A549 (cell line): ENCODE data around the gene ZNF474. TPM values are rescaled to one million over a fixed set of nuclear protein-coding genes. Genes with fewer than 3 reads are reported as not detected.
A peak's percentile ranks its signal among the peaks of the same experiment; 100 is the strongest.

Experiments used
- ATAC-seq, 2 experiments: fragments of 200-7000 bp in 1 of 2; fragments of >200 bp in 1 of 2; cut with Nextera tagmentation in 1 of 2; cut with Tn5 transposase in 1 of 2; 3 replicates each; pipeline versions ENCODE4 v1.8.0 to v1.9.1; 2018 to 2020; ENCODE audit warnings: mild to moderate bottlenecking in 1 of 2, moderate library complexity in 1 of 2
- CTCF ChIA-PET: fragments of 300-600 bp; sonication (Branson Sonifier 250); formaldehyde crosslinking; extraction: SDS; loops from one replicate; lab custom pipeline; 2021; ENCODE audit warnings: antibody characterized with exemption, inconsistent platforms; lab: Yijun Ruan, JAX
- POLR2A ChIA-PET: fragments of 350-600 bp; formaldehyde crosslinking; extraction: SDS; loops from one replicate; lab custom pipeline; 2021; ENCODE audit warnings: antibody characterized with exemption, inconsistent platforms; lab: Yijun Ruan, JAX
- DNase-seq, 2 experiments: peaks; one replicate each; pipeline versions ENCODE4 v3.0.0 to v3.0.0-alpha.2; 2011 to 2016; ENCODE audit warnings: low read depth in 1 of 2, low spot score in 1 of 2
- FAIRE-seq: peaks from 2 replicates; lab custom pipeline; 2011; peaks lifted over from hg19 to GRCh38; lab: Jason Lieb, UNC
- H3K27ac ChIP-seq, 2 experiments: fragments of >200 bp; sonication (Bioruptor Twin); formaldehyde crosslinking; 3 replicates each; pipeline ENCODE4 v1.5.1; 2016 to 2017
- H3K4me1 ChIP-seq: fragments of >200 bp; sonication (Bioruptor Twin); formaldehyde crosslinking; 3 replicates; pipeline ENCODE4 v1.6.1; 2016
- H3K4me2 ChIP-seq: fragments of >200 bp; sonication (Bioruptor Twin); formaldehyde crosslinking; 3 replicates; pipeline ENCODE4 v1.6.1; 2016
- H3K4me3 ChIP-seq: fragments of >200 bp; sonication (Bioruptor Twin); formaldehyde crosslinking; 3 replicates; pipeline ENCODE4 v1.5.1; 2016
- H3K9me3 ChIP-seq: fragments of >200 bp; sonication (Bioruptor Twin); formaldehyde crosslinking; 3 replicates; pipeline ENCODE4 v1.6.1; 2016
- BHLHE40 ChIP-seq: IDR thresholded peaks from 2 replicates; pipeline ENCODE4 v1.6.1; 2012; ENCODE audit warnings: low read depth, low read length, inconsistent platforms
- CBX2 ChIP-seq: fragments of 200-600 bp; sonication (generic); IDR thresholded peaks from 2 replicates; pipeline ENCODE4 v1.6.1; 2016; ENCODE audit warnings: low read depth, mild to moderate bottlenecking, borderline replicate concordance
- CEBPB ChIP-seq, 2 experiments: fragments of >200 bp in 1 of 2; sonication (Bioruptor Twin) in 1 of 2; formaldehyde crosslinking in 1 of 2; IDR thresholded peaks; 2 replicates each; pipeline ENCODE4 v1.6.1; 2012 to 2016
- CHD2 ChIP-seq: fragments of 150-350 bp; IDR thresholded peaks from 2 replicates; pipeline ENCODE4 v1.6.1; 2014; ENCODE audit warnings: low read length; ENCODE audit not compliant: partially characterized antibody
- EP300 ChIP-seq, 2 experiments: fragments of >200 bp; sonication (Bioruptor Twin); formaldehyde crosslinking; IDR thresholded peaks; 2 replicates in 1 of 2; 3 replicates in 1 of 2; pipeline ENCODE4 v1.6.1; 2016 to 2017
- FOSL2 ChIP-seq, 2 experiments: fragments of 450-650 bp in 1 of 2; fragments of >200 bp in 1 of 2; sonication (Bioruptor Twin) in 1 of 2; formaldehyde crosslinking; IDR thresholded peaks; 2 replicates each; pipeline versions ENCODE4 v1.5.0 to v1.6.1; 2016 to 2020; ENCODE audit warnings: mild to moderate bottlenecking in 1 of 2, moderate library complexity in 1 of 2
- FOXS1 ChIP-seq: fragments of 250-450 bp; sonication (Bioruptor Pico); IDR thresholded peaks from 2 replicates; pipeline ENCODE4 v1.5.0; 2020; ENCODE audit warnings: mild to moderate bottlenecking, moderate library complexity
- GATA3 ChIP-seq: IDR thresholded peaks from 2 replicates; pipeline ENCODE4 v1.6.1; 2012; ENCODE audit warnings: borderline replicate concordance
- HOXA7 ChIP-seq: fragments of 250-450 bp; sonication (Bioruptor Pico); IDR thresholded peaks from 2 replicates; pipeline ENCODE4 v1.5.0; 2020; ENCODE audit warnings: mild to moderate bottlenecking, moderate library complexity
- HOXB5 ChIP-seq: fragments of 250-450 bp; sonication (Bioruptor Pico); IDR thresholded peaks from 2 replicates; pipeline ENCODE4 v1.5.0; 2020; ENCODE audit warnings: mild to moderate bottlenecking, moderate library complexity
- JUN ChIP-seq, 2 experiments: fragments of >200 bp; sonication (Bioruptor Twin); formaldehyde crosslinking; IDR thresholded peaks; 2 replicates in 1 of 2; 3 replicates in 1 of 2; pipeline ENCODE4 v1.6.1; 2016 to 2017
- JUNB ChIP-seq: fragments of >200 bp; sonication (Bioruptor Twin); formaldehyde crosslinking; IDR thresholded peaks from 2 replicates; pipeline ENCODE4 v1.6.1; 2016
- KDM5A ChIP-seq: fragments of 200-600 bp; sonication (generic); IDR thresholded peaks from 2 replicates; pipeline ENCODE4 v1.6.1; 2016; ENCODE audit warnings: antibody characterized with exemption, mild to moderate bottlenecking
- NPAS2 ChIP-seq: fragments of 250-450 bp; sonication (Bioruptor Pico); IDR thresholded peaks from 2 replicates; pipeline ENCODE4 v1.8.0; 2022; ENCODE audit warnings: mild to moderate bottlenecking, moderate library complexity, borderline replicate concordance
- POLR2AphosphoS2 ChIP-seq: conservative IDR thresholded peaks from 2 replicates; pipeline ENCODE4 v1.6.1; 2012; ENCODE audit warnings: low read length, improper control_type of control experiment, inconsistent platforms
- TFCP2L1 ChIP-seq: fragments of 250-450 bp; sonication (Bioruptor Pico); IDR thresholded peaks from 2 replicates; pipeline ENCODE4 v1.5.0; 2021; ENCODE audit warnings: mild to moderate bottlenecking
- ZC3H11A ChIP-seq: fragments of 450-650 bp; IDR thresholded peaks from 2 replicates; pipeline ENCODE4 v1.6.1; 2014; ENCODE audit warnings: antibody characterized with exemption, mild to moderate bottlenecking
- WGBS: methylation state at CpG from one replicate; pipeline ENCODE4 v1.1.6; 2017; ENCODE audit errors: missing lambda C conversion rate; 5-methylcytosine and 5-hydroxymethylcytosine counted together
- polyA plus RNA-seq, 4 experiments: library from polyadenylated mRNA; depleted of rRNA in 3 of 4; stranded (reverse); fragments of >200 nt; fragmentation: RNase III in 1 of 4; extraction: RNeasy Plus Mini Kit Qiagen cat#74134 plus additional on column Dnase treatment in 1 of 4; gene quantifications; 2 replicates in 3 of 4; 3 replicates in 1 of 4; pipeline ENCODE4 v1.2.3, GENCODE V29; 2011 to 2017
- TF ChIP-seq, protein P1 (sequence below): IDR thresholded peaks from 2 replicates; pipeline ENCODE4 v1.6.1; 2012; ENCODE audit warnings: low read depth, borderline replicate concordance
- TF ChIP-seq, protein P2 (sequence below): fragments of >200 bp; sonication (Bioruptor Twin); formaldehyde crosslinking; IDR thresholded peaks from 2 replicates; pipeline ENCODE4 v1.6.1; 2016
- TF ChIP-seq, protein P3 (sequence below): fragments of 250-450 bp; sonication (Bioruptor Pico); IDR thresholded peaks from 2 replicates; pipeline ENCODE4 v1.5.0; 2020; ENCODE audit warnings: low read depth, mild to moderate bottlenecking, moderate library complexity

ZNF474 gene
- polyA plus RNA-seq, 2 of the 4 experiments (the other 2 are of a cell fraction), result 0.15 to 0.30 TPM

DNA sequence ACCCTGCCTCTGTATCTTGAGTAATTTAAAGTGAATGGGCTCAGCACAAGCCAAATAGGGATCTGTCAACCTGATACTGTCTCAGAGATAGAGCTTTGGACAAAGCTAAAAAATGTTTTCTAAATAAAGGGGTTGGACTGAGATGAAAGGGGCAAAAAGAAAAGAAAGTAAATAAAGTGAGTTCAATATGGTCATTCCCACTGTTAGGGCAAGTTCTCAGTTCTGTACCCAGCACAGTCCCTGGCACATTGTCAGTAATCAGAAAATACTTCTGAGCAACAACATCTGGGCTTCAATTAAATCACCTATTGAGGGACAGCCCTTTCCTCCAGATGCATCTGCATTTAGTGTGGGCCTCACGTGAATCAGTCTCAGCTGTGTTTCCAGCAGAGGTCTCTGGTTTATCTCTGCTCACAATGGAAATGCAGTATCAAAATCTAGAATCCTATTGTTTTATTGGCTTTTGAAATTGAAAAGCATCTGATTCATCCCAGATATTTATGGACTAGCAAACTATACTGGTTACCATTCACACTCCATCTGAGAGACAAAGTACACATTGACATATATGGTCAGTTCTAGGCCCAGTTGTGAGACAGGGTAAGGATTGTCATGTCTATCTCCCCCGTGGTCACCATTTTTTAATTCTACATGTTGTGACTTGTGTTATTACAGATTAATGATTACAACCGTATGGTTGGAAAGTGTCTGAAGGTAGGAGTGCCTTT lies 35.6 kb downstream of the ZNF474 start:
- TF ChIP-seq CHD2 (no peak), FOXS1 (no peak), HOXB5 (CRISPR knock-in tag) (no peak), BHLHE40 (no peak)
- TF ChIP-seq, protein P1, sequence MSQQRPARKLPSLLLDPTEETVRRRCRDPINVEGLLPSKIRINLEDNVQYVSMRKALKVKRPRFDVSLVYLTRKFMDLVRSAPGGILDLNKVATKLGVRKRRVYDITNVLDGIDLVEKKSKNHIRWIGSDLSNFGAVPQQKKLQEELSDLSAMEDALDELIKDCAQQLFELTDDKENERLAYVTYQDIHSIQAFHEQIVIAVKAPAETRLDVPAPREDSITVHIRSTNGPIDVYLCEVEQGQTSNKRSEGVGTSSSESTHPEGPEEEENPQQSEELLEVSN, result no peak
- Histone ChIP-seq H3K4me3 (no peak overlapping the region), H3K4me2 (peak overlapping the region; percentile 46), H3K9me3 (no peaks in the 10 kb centered on the region), H3K4me1 (peaks cover 40% of the 10 kb centered on the region), H3K27ac (peak overlapping the region; percentile 69 to 89)
- 44% methylated on average over 3 of the region's 3 CpGs for WGBS
- ChIA-PET CTCF (interaction anchor here (0.8 to 1.7 kb wide), 3 partner anchors 9 to 63 kb away, joined by 3 to 9 read pairs (median 3); no protein-coding TSS in a partner anchor), POLR2A (no interaction called here)
- ATAC-seq (peak; percentile 21 to 46; a peak in 3 of 6 replicates), DNase-seq (no peak), FAIRE-seq (no peak)

DNA sequence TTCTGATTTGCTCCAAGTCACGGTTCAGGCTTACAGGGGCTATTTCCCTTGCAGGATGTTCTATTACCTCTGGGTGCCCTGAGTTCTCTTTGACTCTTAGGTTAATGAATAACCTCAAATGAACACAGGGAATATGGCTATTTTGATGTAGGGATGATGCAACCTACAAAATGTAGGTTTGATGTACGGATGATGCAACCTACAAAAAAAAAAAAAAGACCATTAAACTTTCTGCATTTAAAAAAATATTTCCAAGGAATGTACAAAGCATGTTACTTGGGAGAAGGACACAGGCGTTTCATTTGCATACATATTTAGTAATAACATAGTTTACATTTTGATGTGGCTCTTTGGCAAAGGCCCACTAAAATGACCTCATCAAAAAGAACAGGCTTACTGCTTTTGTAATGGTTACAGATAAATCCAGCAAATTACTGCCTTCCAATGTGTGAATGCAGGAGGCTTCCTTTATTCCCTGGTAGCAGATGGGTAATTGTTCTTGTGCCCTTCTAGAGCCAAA lies 36.3 kb downstream of the ZNF474 start:
- CTCF ChIA-PET, result interaction anchor here (0.8 to 1.5 kb wide), 2 partner anchors 16 to 64 kb away, joined by 3 read pairs; no protein-coding TSS in a partner anchor
- 36% methylated on average over 3 of the region's 3 CpGs for WGBS
- ATAC-seq, result peak; percentile 52 to 69; a peak in 4 of 6 replicates
- H3K4me2 ChIP-seq, result peak overlapping the region; percentile 46
- DNase-seq, result peak in 1 of 2 experiments; percentile 46
- H3K9me3 ChIP-seq, result no peaks in the 10 kb centered on the region
- H3K4me1 ChIP-seq, result peaks cover 40% of the 10 kb centered on the region
- POLR2A ChIA-PET, result no interaction called here
- peak overlapping the region; percentile 69 to 89 for H3K27ac ChIP-seq
- TF ChIP-seq JUNB (peak; percentile 22; the same call in 1 of the 2 replicates), CBX2 (no peak), CEBPB (IDR thresholded peaks at IDR 0.05) (peak; percentile 83 to 85), JUN (IDR thresholded peaks at IDR 0.05) (0 out of 5 replicates have a peak, but pooled peaks of 1 of the 2 experiments have one; percentile 36)
- TF ChIP-seq, protein P2, sequence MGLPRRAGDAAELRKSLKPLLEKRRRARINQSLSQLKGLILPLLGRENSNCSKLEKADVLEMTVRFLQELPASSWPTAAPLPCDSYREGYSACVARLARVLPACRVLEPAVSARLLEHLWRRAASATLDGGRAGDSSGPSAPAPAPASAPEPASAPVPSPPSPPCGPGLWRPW, result no peak
- no peak for FAIRE-seq
- H3K4me3 ChIP-seq, result no peak overlapping the region

DNA sequence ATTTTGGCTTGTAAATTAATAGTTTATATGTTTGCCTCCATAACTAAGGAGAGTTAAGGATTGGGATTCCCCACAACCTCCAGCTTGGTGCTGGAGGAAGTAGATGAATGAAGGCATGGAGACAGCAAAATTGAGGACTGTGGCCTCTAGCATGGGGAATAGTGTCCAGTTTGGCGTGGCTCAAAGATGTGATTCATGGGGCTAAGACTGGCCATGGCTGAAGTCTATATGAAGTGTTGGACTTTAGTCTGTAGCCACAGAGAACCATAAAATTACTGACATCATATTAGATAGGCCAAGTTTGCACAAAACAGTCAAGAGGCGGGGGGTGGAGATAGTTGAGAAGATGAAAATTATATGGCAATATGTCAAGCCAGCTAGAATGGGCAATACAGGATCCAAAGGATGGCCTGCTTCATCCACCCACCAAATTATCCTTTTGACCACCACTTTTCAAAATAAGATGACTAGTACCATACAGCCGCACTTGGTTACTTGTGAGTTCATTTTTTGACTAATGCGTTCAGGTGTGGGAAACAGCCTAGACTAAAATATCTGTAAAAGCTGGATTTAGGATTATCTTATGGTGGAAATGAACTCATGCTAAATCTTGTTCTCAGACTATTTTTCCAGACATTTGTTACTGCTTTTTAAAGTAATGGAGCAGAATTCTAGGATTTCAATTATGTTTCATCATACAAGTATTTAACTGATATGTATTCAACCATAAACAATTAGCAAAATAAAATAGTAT lies 40.2 kb downstream of the ZNF474 start:
- Histone ChIP-seq H3K4me1 (peaks cover 18% of the 10 kb centered on the region), H3K4me3 (no peak overlapping the region), H3K9me3 (no peaks in the 10 kb centered on the region), H3K4me2 (no peak overlapping the region), H3K27ac (no peak overlapping the region; a peak in 1 of 6 replicates)
- FAIRE-seq, result no peak
- no peak for DNase-seq
- no peak for ATAC-seq
- WGBS, result 90% methylated on average over 4 of the region's 4 CpGs
- CTCF ChIA-PET, result interaction anchor here (1.8 to 2.9 kb wide), 2 partner anchors 12 to 19 kb away, joined by 6 to 9 read pairs; no protein-coding TSS in a partner anchor
- POLR2A ChIA-PET, result no interaction called here
- TF ChIP-seq TFCP2L1, result no peak
- TF ChIP-seq GATA3, result no peak
- TF ChIP-seq, protein P3, sequence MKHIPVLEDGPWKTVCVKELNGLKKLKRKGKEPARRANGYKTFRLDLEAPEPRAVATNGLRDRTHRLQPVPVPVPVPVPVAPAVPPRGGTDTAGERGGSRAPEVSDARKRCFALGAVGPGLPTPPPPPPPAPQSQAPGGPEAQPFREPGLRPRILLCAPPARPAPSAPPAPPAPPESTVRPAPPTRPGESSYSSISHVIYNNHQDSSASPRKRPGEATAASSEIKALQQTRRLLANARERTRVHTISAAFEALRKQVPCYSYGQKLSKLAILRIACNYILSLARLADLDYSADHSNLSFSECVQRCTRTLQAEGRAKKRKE, result no peak
- TF ChIP-seq NPAS2 (CRISPR knock-in tag), result no peak
- no peak for TF ChIP-seq EP300 (IDR thresholded peaks at IDR 0.05)
- no peak for TF ChIP-seq FOXS1
- TF ChIP-seq KDM5A, result no peak
- TF ChIP-seq FOSL2 (IDR thresholded peaks at IDR 0.05), result no peak
- TF ChIP-seq FOSL2 (CRISPR knock-in tag; IDR thresholded peaks at IDR 0.05), result no peak
- no peak for TF ChIP-seq ZC3H11A
- no peak for TF ChIP-seq HOXA7 (CRISPR knock-in tag)
- TF ChIP-seq BHLHE40, result no peak
- no peak for TF ChIP-seq POLR2AphosphoS2
- TF ChIP-seq, all 56 proteins: peak for 0
